Hepatocyte (in vitro differentiated cells): Measurements from ENCODE around the gene ELK4.

Experiments used
- CTCF ChIP-seq: fragments of 200-600 bp; sonication (generic); IDR thresholded peaks from 2 replicates; pipeline ENCODE4 v1.5.1; 2016; ENCODE audit warnings: antibody characterized with exemption, mild to moderate bottlenecking; ENCODE audit not compliant: poor library complexity
- EZH2 ChIP-seq: fragments of 200-600 bp; sonication (generic); IDR thresholded peaks from 2 replicates; pipeline ENCODE4 v1.6.1; 2016; ENCODE audit warnings: antibody characterized with exemption, mild to moderate bottlenecking, borderline replicate concordance

- TF ChIP-seq CTCF (no peak), EZH2 (no peak)
Observed at GRCh38 chr1:205583461-205584130, 48.2 kb downstream of the ELK4 start.
